BJ (cell line): ENCODE measurements around the gene COLEC12. TPM values are rescaled to one million over a fixed set of nuclear protein-coding genes. Genes with fewer than 3 reads are reported as not detected.

Experiments used
- CTCF ChIA-PET: fragments of 350-600 bp; formaldehyde crosslinking; extraction: SDS; loops from one replicate; lab custom pipeline; 2021; ENCODE audit warnings: antibody characterized with exemption, inconsistent platforms; lab: Yijun Ruan, JAX
- POLR2A ChIA-PET: fragments of 300-600 bp; sonication (Branson Sonifier 250); formaldehyde crosslinking; extraction: SDS; loops from one replicate; lab custom pipeline; 2021; ENCODE audit warnings: antibody characterized with exemption; lab: Charles Lee
- DNase-seq: peaks from one replicate; pipeline ENCODE4 v3.0.0-alpha.2; 2011; ENCODE audit warnings: low read depth
- H3K27me3 ChIP-seq: 2 replicates; pipeline ENCODE4 v1.6.0; 2011; ENCODE audit warnings: low read length; ENCODE audit not compliant: control insufficient read depth, insufficient read depth
- H3K36me3 ChIP-seq: 2 replicates; pipeline ENCODE4 v1.5.1; 2011; ENCODE audit warnings: low read length; ENCODE audit not compliant: control insufficient read depth, insufficient read depth
- H3K4me3 ChIP-seq: 2 replicates; pipeline ENCODE4 v1.5.1; 2011; ENCODE audit warnings: low read depth, mild to moderate bottlenecking, control low read depth, low read length
- polyA plus RNA-seq: library from polyadenylated mRNA; depleted of rRNA; stranded (reverse); fragments of >200 nt; gene quantifications from 2 replicates; pipeline ENCODE4 v1.2.3, GENCODE V29; 2011
- TF ChIP-seq, protein P1 (sequence below): IDR thresholded peaks from 2 replicates; pipeline ENCODE4 v1.5.1; 2011; ENCODE audit warnings: low read depth, mild to moderate bottlenecking, control low read depth, inconsistent platforms, low read length, moderate library complexity; ENCODE audit not compliant: insufficient read depth

The COLEC12 gene
- polyA plus RNA-seq, 1 experiment: 41.1 TPM

DNA sequence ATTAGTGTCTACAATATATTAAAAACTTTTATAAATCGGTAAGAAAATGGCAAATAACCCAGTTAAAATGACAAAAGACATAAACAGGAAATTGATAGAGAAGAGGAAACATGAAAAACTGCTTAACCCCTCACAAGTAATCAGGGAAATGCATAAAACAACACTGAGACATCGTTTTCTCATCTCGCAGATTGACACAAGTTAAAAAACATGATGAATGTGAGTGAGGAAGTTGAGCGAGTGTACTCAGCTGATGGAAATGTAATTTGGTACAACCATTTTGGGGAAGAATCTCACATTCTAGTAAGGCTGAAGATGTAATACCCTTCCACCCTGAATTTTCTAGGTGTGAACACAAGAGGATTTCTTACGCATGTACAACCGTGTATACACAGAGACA lies 214.7 kb downstream of the COLEC12 start:
- no peaks in the 10 kb centered on the region for H3K36me3 ChIP-seq
- no peak overlapping the region for H3K4me3 ChIP-seq
- TF ChIP-seq, protein P1, sequence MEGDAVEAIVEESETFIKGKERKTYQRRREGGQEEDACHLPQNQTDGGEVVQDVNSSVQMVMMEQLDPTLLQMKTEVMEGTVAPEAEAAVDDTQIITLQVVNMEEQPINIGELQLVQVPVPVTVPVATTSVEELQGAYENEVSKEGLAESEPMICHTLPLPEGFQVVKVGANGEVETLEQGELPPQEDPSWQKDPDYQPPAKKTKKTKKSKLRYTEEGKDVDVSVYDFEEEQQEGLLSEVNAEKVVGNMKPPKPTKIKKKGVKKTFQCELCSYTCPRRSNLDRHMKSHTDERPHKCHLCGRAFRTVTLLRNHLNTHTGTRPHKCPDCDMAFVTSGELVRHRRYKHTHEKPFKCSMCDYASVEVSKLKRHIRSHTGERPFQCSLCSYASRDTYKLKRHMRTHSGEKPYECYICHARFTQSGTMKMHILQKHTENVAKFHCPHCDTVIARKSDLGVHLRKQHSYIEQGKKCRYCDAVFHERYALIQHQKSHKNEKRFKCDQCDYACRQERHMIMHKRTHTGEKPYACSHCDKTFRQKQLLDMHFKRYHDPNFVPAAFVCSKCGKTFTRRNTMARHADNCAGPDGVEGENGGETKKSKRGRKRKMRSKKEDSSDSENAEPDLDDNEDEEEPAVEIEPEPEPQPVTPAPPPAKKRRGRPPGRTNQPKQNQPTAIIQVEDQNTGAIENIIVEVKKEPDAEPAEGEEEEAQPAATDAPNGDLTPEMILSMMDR: no peak
- ChIA-PET POLR2A (no interaction called here), CTCF (interaction anchor here (0.6 to 1.2 kb wide), 3 partner anchors 190 to 477 kb away, joined by 3 to 5 read pairs (median 3); no protein-coding TSS in a partner anchor)
- H3K27me3 ChIP-seq: no peaks in the 10 kb centered on the region
- DNase-seq: no peak

DNA sequence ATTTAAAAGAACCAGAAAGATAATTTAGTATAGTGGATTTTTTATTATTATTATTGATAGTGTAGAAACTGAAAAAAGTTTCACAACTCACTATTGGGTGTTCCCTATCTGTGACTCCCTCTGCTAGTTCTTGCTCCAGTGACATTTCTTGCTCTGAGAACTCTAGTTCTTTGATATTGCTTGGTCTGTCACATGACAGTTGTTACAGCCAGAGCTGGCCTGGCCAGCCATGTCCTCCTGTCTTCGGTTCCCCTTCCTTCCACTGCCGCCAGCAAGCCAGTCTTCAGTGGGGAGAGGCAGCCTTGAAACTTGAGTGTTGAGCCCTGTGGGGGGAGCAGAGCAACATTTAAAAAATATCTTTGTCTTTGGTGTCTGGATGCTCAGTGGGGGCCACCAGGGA lies 225.0 kb downstream of the COLEC12 start:
- TF ChIP-seq, protein P1: no peak
- Histone ChIP-seq H3K27me3 (no peaks in the 10 kb centered on the region; the same call in 1 of the 2 replicates), H3K36me3 (no peaks in the 10 kb centered on the region), H3K4me3 (no peak overlapping the region)
- no peak for DNase-seq
- ChIA-PET CTCF (no interaction called here), POLR2A (no interaction called here)

GRCh38 chr18:274313-274712 lies 226.2 kb downstream of the COLEC12 start:
- TF ChIP-seq, protein P1: no peak
- no peaks in the 10 kb centered on the region for H3K36me3 ChIP-seq
- no peak overlapping the region for H3K4me3 ChIP-seq
- H3K27me3 ChIP-seq: no peaks in the 10 kb centered on the region; the same call in 1 of the 2 replicates
- ChIA-PET POLR2A (no interaction called here), CTCF (interaction anchor here (0.6 kb wide), 1 partner anchor 366 kb away, joined by 4 read pairs; no protein-coding TSS in a partner anchor)
- no peak for DNase-seq

GRCh38 chr18:273525-273924 lies 227.0 kb downstream of the COLEC12 start:
- H3K36me3 ChIP-seq: no peaks in the 10 kb centered on the region
- POLR2A ChIA-PET: no interaction called here

DNA sequence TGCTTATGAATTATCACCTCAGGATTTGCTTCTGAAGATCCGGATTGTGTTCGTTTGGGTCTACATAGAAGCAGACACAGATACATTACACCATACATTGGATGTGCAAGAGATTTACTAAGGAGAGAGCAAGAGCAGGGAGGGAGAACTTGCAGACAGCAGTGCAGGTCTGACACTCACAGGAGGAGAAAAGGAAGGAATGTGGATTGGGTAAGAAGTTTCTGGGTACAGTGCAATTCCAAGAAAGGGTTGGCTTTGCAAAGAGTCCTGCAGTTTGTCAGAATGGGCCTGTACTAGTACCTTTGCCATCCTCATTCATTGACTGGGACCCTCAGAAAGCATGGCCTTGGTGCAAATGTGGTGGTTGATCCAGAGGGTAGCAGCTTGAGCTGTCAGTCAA lies 227.9 kb downstream of the COLEC12 start:
- ChIA-PET CTCF (interaction anchor here (1.3 kb wide), 1 partner anchor 15 kb away, joined by 3 read pairs; no protein-coding TSS in a partner anchor), POLR2A (no interaction called here)
- Histone ChIP-seq H3K4me3 (no peak overlapping the region), H3K36me3 (no peaks in the 10 kb centered on the region), H3K27me3 (no peaks in the 10 kb centered on the region; the same call in 1 of the 2 replicates)
- TF ChIP-seq, protein P1: no peak
- DNase-seq: no peak

More at GRCh38 chr18:273525-273924, 227.0 kb downstream of the COLEC12 start:
- Histone ChIP-seq H3K27me3 (no peaks in the 10 kb centered on the region; the same call in 1 of the 2 replicates), H3K4me3 (no peak overlapping the region)
- CTCF ChIA-PET: interaction anchor here (1.3 kb wide), 1 partner anchor 14 kb away, joined by 3 read pairs; no protein-coding TSS in a partner anchor
- DNase-seq: no peak
- TF ChIP-seq, protein P1: no peak
